ENCODE results near the gene GXYLT1. TPM values are rescaled to one million over a fixed set of nuclear protein-coding genes. Genes with fewer than 3 reads are reported as not detected.
"Not testable (repeated sequence)": the region's sequence is repeated elsewhere in the genome, so short reads cannot be mapped to it uniquely, and the experiment has no call there.

The GXYLT1 gene, protein sequence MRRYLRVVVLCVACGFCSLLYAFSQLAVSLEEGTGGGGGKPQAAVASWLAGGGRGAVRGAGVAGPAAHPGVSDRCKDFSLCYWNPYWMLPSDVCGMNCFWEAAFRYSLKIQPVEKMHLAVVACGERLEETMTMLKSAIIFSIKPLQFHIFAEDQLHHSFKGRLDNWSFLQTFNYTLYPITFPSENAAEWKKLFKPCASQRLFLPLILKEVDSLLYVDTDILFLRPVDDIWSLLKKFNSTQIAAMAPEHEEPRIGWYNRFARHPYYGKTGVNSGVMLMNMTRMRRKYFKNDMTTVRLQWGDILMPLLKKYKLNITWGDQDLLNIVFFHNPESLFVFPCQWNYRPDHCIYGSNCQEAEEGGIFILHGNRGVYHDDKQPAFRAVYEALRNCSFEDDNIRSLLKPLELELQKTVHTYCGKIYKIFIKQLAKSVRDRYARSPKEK
- 1 to 10 TPM; 7.4 to 8.8 (median 8.5) TPM for total RNA-seq
- long read RNA-seq, donor 1, full-length matches to known transcripts = 3 of 5 reads
- long read RNA-seq, donor 1, partial matches to known transcripts = 0 of 5 reads
- long read RNA-seq, donor 1, other reads (novel, unspliced or antisense) = 2 of 5 reads
- long read RNA-seq, donor 2, full-length matches to known transcripts = 2 of 2 reads
- long read RNA-seq, donor 2, partial matches to known transcripts = 0 of 2 reads
- long read RNA-seq, donor 2, other reads (novel, unspliced or antisense) = 0 of 2 reads

DNA sequence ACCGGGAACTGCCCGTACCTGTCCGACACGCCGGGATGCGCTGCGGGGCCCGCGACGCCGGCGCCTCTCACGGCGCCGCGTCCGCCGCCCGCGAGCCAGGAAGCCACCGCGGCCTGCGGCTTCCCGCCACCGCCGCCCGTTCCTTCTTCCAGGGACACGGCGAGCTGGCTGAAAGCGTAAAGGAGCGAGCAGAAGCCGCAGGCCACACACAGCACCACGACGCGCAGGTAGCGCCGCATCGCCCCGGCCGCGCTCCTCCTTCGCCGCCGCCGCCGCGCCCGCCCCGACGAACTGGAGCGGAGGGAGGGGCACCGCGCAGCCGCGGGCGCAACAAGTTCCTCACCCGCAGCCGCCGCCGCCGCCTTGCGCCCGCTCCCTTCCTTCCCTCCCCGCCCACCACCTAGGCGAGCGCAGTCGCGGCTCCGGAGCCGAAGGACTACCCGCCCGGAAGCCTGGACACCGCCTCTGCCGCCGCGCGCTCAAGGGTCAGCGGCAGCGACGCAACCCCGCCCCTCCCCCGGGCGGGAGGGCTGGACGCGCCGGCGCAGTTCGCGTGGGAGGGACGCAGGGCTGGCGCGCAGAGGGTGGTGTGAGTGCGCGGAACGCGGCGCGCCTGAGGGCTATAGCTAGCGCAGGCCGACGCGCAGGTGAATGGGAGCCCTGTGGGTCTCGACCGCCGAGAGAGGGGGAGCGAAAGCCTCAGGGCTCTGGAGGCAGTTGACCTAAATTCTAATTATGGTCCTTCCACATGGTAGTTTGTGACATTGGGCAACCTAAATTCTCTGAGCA lies at the start of gene GXYLT1:
Gene GXYLT1, minus strand, starts transcription at position 467 of the 789 bp plus-strand sequence. Its CDS starts 228 bp downstream, at position 239.
- Histone ChIP-seq H3K4me1 (ENCODE audit: low read depth) (peaks cover 8% of the 10 kb centered on the region), H3K9me3 (no peaks in the 10 kb centered on the region), H3K4me3 (peak within 1 kb of the TSS; percentile 58), H3K36me3 (ENCODE audit: low read depth) (no peaks in the 10 kb centered on the region)
- intact Hi-C loops (cut with DNase I, micrococcal nuclease) = loop anchor here (10.0 kb wide), 1 partner anchor 180 kb away; the partner anchor contains the start of genes PPHLN1 (in 2 of the 2) and ZCRB1 (in 2 of the 2)
- DNase-seq (peak; percentile 92 to 97 (median 95)), ATAC-seq (peak; percentile 98)
- TF ChIP-seq, protein P1, sequence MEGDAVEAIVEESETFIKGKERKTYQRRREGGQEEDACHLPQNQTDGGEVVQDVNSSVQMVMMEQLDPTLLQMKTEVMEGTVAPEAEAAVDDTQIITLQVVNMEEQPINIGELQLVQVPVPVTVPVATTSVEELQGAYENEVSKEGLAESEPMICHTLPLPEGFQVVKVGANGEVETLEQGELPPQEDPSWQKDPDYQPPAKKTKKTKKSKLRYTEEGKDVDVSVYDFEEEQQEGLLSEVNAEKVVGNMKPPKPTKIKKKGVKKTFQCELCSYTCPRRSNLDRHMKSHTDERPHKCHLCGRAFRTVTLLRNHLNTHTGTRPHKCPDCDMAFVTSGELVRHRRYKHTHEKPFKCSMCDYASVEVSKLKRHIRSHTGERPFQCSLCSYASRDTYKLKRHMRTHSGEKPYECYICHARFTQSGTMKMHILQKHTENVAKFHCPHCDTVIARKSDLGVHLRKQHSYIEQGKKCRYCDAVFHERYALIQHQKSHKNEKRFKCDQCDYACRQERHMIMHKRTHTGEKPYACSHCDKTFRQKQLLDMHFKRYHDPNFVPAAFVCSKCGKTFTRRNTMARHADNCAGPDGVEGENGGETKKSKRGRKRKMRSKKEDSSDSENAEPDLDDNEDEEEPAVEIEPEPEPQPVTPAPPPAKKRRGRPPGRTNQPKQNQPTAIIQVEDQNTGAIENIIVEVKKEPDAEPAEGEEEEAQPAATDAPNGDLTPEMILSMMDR (IDR thresholded peaks at IDR 0.05) = no peak

DNA sequence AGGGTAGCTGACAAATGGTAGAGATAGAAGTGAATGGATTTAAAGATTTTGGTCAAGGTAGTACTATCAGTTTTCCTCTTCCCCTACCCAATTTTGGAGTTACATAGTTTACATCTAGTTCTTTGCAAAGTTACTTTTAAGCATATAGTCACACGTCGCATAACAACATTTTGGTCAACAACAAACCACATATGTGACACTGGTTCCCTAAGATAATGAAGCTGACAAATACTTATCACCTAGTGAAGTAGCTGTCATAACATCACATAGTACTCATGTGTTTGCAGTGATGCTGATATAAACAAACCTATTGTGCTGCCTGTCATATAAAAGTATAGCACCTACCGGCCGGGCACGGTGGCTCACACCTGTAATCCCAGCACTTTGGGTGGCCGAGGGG lies 48.0 kb upstream of the GXYLT1 start:
- Histone ChIP-seq H3K36me3 (ENCODE audit: low read depth) (no peaks in the 10 kb centered on the region), H3K9me3 (no peaks in the 10 kb centered on the region), H3K4me3 (no peak overlapping the region), H3K4me1 (ENCODE audit: low read depth) (no peaks in the 10 kb centered on the region)
- ATAC-seq = no peak
- no peak for DNase-seq
- TF ChIP-seq, protein P1 (IDR thresholded peaks at IDR 0.05) = no peak
- intact Hi-C loops (cut with DNase I, micrococcal nuclease) = no loop called here

DNA sequence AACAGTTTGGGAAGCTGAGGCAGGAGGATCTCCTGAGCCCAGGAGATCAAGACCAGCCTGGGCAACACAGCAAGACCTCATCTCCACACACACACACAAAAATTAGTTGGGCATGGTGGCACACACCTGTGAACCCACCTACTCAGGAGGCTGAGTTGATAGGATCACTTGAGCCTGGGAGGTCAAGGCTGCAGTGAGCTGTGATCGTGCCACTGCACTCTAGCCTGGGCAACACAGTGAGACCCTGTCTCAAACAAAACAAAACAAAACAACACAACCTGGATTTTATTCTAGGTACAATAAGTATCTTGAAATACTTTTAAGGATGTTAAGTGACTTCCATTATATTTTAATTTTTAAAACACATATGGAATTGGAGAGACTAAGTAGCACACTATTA lies 47.6 kb upstream of the GXYLT1 start:
- Histone ChIP-seq H3K4me3 (no peak overlapping the region), H3K4me1 (ENCODE audit: low read depth) (no peaks in the 10 kb centered on the region), H3K36me3 (ENCODE audit: low read depth) (no peaks in the 10 kb centered on the region), H3K9me3 (no peaks in the 10 kb centered on the region)
- intact Hi-C loops (cut with DNase I, micrococcal nuclease) = no loop called here
- DNase-seq (no peak), ATAC-seq (no peak)
- TF ChIP-seq, protein P1 (IDR thresholded peaks at IDR 0.05) = no peak

DNA sequence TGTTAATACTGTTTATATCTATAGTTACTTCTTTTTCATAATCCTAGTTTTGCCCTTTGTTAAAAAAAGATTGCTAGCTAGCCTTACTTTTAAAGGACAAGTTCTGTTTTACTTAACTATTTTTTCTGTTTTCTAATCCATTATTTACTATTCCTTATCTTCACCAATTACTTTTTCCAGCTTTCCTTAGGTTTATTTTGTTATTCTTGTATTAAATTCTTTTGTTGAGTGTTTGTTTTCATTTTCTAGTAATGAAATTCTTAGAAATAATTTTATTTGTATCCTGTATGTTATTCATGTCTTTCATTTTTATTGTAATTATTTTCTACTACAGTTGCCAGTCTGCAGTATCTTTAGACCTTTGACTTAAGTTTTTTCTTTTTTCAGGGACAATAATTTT lies 45.7 kb upstream of the GXYLT1 start:
- Histone ChIP-seq H3K4me3 (no peak overlapping the region), H3K4me1 (ENCODE audit: low read depth) (no peaks in the 10 kb centered on the region), H3K36me3 (ENCODE audit: low read depth) (no peaks in the 10 kb centered on the region), H3K9me3 (no peaks in the 10 kb centered on the region)
- intact Hi-C loops (cut with DNase I, micrococcal nuclease) = no loop called here
- ATAC-seq (no peak), DNase-seq (no peak)
- TF ChIP-seq, protein P1 (IDR thresholded peaks at IDR 0.05) = no peak

DNA sequence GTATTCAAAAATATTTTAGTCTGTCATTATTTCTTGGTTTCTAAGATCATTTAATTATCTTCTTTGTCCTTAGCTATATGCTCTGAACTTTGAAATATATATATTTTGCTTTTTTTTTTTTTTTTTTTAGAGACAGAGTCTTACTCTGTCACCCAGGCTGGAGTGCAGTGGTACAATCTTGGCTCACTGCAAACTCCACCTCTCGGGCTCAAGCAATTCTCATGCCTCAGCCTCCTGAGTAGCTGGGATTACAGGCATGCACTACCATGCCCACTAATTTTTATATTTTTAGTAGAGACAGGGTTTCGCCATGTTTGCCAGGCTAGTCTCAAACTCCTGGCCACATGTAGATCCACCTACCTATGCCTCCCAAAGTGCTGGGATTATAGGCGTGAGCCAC lies 43.6 kb upstream of the GXYLT1 start:
- H3K4me3 ChIP-seq; ATAC-seq; intact Hi-C loops (cut with DNase I, micrococcal nuclease); H3K4me1 ChIP-seq (ENCODE audit: low read depth); H3K36me3 ChIP-seq (ENCODE audit: low read depth); DNase-seq; H3K9me3 ChIP-seq: not testable (repeated sequence)

Data from mucosa of descending colon (tissue), 3 donors.